HepG2 (cell line): Measurements from ENCODE around the gene CIBAR2. TPM values are rescaled to one million over a fixed set of nuclear protein-coding genes. Genes with fewer than 3 reads are reported as not detected.
A peak's percentile ranks its signal among the peaks of the same experiment; 100 is the strongest.

Source experiments
- AFF4 ChIP-seq: sonication (generic); formaldehyde crosslinking; IDR thresholded peaks from 2 replicates; pipeline ENCODE4 v1.4.0; 2020; ENCODE audit warnings: missing genetic modification reagents
- ATF1 ChIP-seq: IDR thresholded peaks from 2 replicates; pipeline ENCODE4 v1.6.1; 2016; ENCODE audit warnings: mild to moderate bottlenecking, control low read depth
- ATF5 ChIP-seq: sonication (generic); formaldehyde crosslinking; IDR thresholded peaks from 2 replicates; pipeline ENCODE4 v1.4.0; 2020; ENCODE audit warnings: mild to moderate bottlenecking, low read depth, missing genetic modification reagents
- FOXO1 ChIP-seq: sonication (generic); formaldehyde crosslinking; IDR thresholded peaks from 2 replicates; pipeline ENCODE4 v1.4.0; 2020; ENCODE audit warnings: missing genetic modification reagents
- HCFC1 ChIP-seq: fragments of 150-350 bp; IDR thresholded peaks from 2 replicates; pipeline ENCODE4 v1.6.1; 2014; ENCODE audit warnings: low read depth, low read length
- HHEX ChIP-seq: IDR thresholded peaks from 2 replicates; pipeline ENCODE4 v1.6.1; 2016; ENCODE audit warnings: control low read depth
- IKZF1 ChIP-seq: fragments of 450-650 bp; IDR thresholded peaks from 2 replicates; pipeline ENCODE4 v1.7.1; 2016
- KLF16 ChIP-seq, 2 experiments: sonication (generic) in 1 of 2; formaldehyde crosslinking in 1 of 2; IDR thresholded peaks; 2 replicates each; pipeline versions ENCODE4 v1.6.1 to v1.8.0; 2016 to 2023; ENCODE audit warnings: missing genetic modification reagents in 2 of 2, missing compliant biosample characterization in 1 of 2
- MTA1 ChIP-seq: sonication (generic); formaldehyde crosslinking; IDR thresholded peaks from 2 replicates; pipeline ENCODE4 v1.4.0; 2020; ENCODE audit warnings: missing genetic modification reagents, mild to moderate bottlenecking, borderline replicate concordance
- NCOA2 ChIP-seq: sonication (generic); formaldehyde crosslinking; IDR thresholded peaks from 2 replicates; pipeline ENCODE4 v1.8.0; 2022; ENCODE audit warnings: inconsistent platforms
- PCBP2 ChIP-seq: fragments of 200-400 bp; formaldehyde crosslinking; optimal IDR thresholded peaks from 2 replicates; pipeline ENCODE3; 2018; ENCODE audit warnings: low read length, low read depth; ENCODE audit not compliant: poor library complexity, severe bottlenecking
- SATB2 ChIP-seq: sonication (generic); formaldehyde crosslinking; IDR thresholded peaks from 2 replicates; pipeline ENCODE4 v1.5.0; 2020; ENCODE audit warnings: missing genetic modification reagents
- SP1 ChIP-seq, 2 experiments: fragments of 450-650 bp in 1 of 2; sonication (generic) in 1 of 2; formaldehyde crosslinking in 1 of 2; IDR thresholded peaks; 2 replicates each; pipeline versions ENCODE4 v1.4.0 to v1.6.1; 2016 to 2020; ENCODE audit warnings: missing genetic modification reagents in 1 of 2
- SP5 ChIP-seq: IDR thresholded peaks from 2 replicates; pipeline ENCODE4 v1.6.1; 2016; ENCODE audit warnings: low read depth, borderline replicate concordance
- YY1 ChIP-seq: IDR thresholded peaks from 2 replicates; pipeline ENCODE4 v1.6.1; 2011; ENCODE audit warnings: low read length, low read depth, moderate library complexity, mild to moderate bottlenecking; ENCODE audit not compliant: insufficient read depth, insufficient replicate concordance
- ZBTB42 ChIP-seq: sonication (generic); formaldehyde crosslinking; IDR thresholded peaks from 2 replicates; pipeline ENCODE4 v1.5.0; 2020; ENCODE audit warnings: mild to moderate bottlenecking, missing genetic modification reagents
- ZMYM2 ChIP-seq: sonication (generic); formaldehyde crosslinking; IDR thresholded peaks from 2 replicates; pipeline ENCODE4 v1.8.0; 2022; ENCODE audit warnings: mild to moderate bottlenecking, missing genetic modification reagents
- ZNF274 ChIP-seq: sonication (generic); formaldehyde crosslinking; IDR thresholded peaks from 2 replicates; pipeline ENCODE4 v1.5.1; 2020; ENCODE audit warnings: mild to moderate bottlenecking, missing genetic modification reagents
- ZNF503 ChIP-seq: sonication (generic); formaldehyde crosslinking; IDR thresholded peaks from 2 replicates; pipeline ENCODE4 v1.4.0; 2020; ENCODE audit warnings: missing genetic modification reagents
- ZNF567 ChIP-seq: sonication (generic); formaldehyde crosslinking; IDR thresholded peaks from 2 replicates; pipeline ENCODE4 v1.8.1; 2023; ENCODE audit warnings: mild to moderate bottlenecking, missing genetic modification reagents, borderline replicate concordance
- ZNF713 ChIP-seq: sonication (generic); formaldehyde crosslinking; IDR thresholded peaks from 2 replicates; pipeline ENCODE4 v1.4.0; 2020; ENCODE audit warnings: mild to moderate bottlenecking, missing genetic modification reagents
- ZNF773 ChIP-seq: sonication (generic); formaldehyde crosslinking; IDR thresholded peaks from 2 replicates; pipeline ENCODE4 v1.4.0; 2020; ENCODE audit warnings: missing genetic modification reagents, borderline replicate concordance
- ZSCAN25 ChIP-seq: sonication (generic); formaldehyde crosslinking; IDR thresholded peaks from 2 replicates; pipeline ENCODE4 v1.8.0; 2022; ENCODE audit warnings: mild to moderate bottlenecking, missing genetic modification reagents
- polyA plus RNA-seq, 8 experiments: library from polyadenylated mRNA; depleted of rRNA in 3 of 8; stranded (reverse) in 7 of 8; unstranded in 1 of 8; fragments of >200 nt; fragmentation: Illumina TruSeq in 4 of 8; extraction: Trizol in 4 of 8; gene quantifications; 2 replicates each; pipeline versions ENCODE4 v1.2.1 to v1.2.3, GENCODE V29; 2011 to 2016; ENCODE audit warnings: low read depth in 4 of 8, missing spikeins in 1 of 8, mixed read lengths in 1 of 8; ENCODE audit not compliant: insufficient read depth in 1 of 8
- total RNA-seq, 5 experiments: library from RNA; depleted of rRNA; stranded (reverse); fragments of >200 nt; fragmentation: Illumina TruSeq; extraction: Trizol; gene quantifications; 2 replicates each; pipeline ENCODE4 v1.2.3, GENCODE V29; 2016; ENCODE audit warnings: low read depth in 1 of 5

CIBAR2 gene
- total and polyA plus RNA-seq, 2 of the 13 experiments (the other 11 are each of a cell fraction or from before 2014, with no cell fraction given) = not detected

GRCh38 chr16:85055493-85056210 is 56.6 kb downstream of the CIBAR2 start (continued):
- no peak for TF ChIP-seq NCOA2 (CRISPR knock-in tag)
- no peak for TF ChIP-seq HHEX
- no peak for TF ChIP-seq SP5 (CRISPR knock-in tag)
- peak; percentile 81; the same call in 1 of the 2 replicates for TF ChIP-seq MTA1
- TF ChIP-seq ZNF713 (CRISPR knock-in tag) = no peak
- TF ChIP-seq ZNF773 (CRISPR knock-in tag) = no peak
- TF ChIP-seq ZNF567 = no peak
- no peak for TF ChIP-seq ZSCAN25 (CRISPR knock-in tag)
- peak; percentile 37; the same call in 1 of the 2 replicates for TF ChIP-seq SATB2 (CRISPR knock-in tag)
- TF ChIP-seq ZNF274 (CRISPR knock-in tag) = peak; percentile 19; the same call in 1 of the 2 replicates
- TF ChIP-seq ATF1 (CRISPR knock-in tag) = no peak
- peak; percentile 88; the same call in 1 of the 2 replicates for TF ChIP-seq ATF5 (CRISPR knock-in tag)
- TF ChIP-seq IKZF1 = no peak
- no peak for TF ChIP-seq AFF4
- TF ChIP-seq SP1 (IDR thresholded peaks at IDR 0.05) = no peak
- TF ChIP-seq SP1 (CRISPR knock-in tag; IDR thresholded peaks at IDR 0.05) = no peak
- no peak for TF ChIP-seq PCBP2
- no peak for TF ChIP-seq HCFC1
- no peak for TF ChIP-seq ZNF503
- TF ChIP-seq YY1 = no peak
- no peak for TF ChIP-seq ZBTB42 (CRISPR knock-in tag)
- TF ChIP-seq ZMYM2 (CRISPR knock-in tag) = 0 out of 2 replicates have a peak, but pooled peaks have one; percentile 23
- TF ChIP-seq KLF16 (CRISPR knock-in tag; IDR thresholded peaks at IDR 0.05) = peak in 1 of 2 experiments; percentile 82; a peak in 2 of 4 replicates
- no peak for TF ChIP-seq FOXO1 (CRISPR knock-in tag)
